ENCODE results near the gene SLC9A5. TPM values are rescaled to one million over a fixed set of nuclear protein-coding genes. Genes with fewer than 3 reads are reported as not detected.

Gene SLC9A5
- total RNA-seq, result 1 to 10 TPM; 3.5 to 4.5 TPM

DNA sequence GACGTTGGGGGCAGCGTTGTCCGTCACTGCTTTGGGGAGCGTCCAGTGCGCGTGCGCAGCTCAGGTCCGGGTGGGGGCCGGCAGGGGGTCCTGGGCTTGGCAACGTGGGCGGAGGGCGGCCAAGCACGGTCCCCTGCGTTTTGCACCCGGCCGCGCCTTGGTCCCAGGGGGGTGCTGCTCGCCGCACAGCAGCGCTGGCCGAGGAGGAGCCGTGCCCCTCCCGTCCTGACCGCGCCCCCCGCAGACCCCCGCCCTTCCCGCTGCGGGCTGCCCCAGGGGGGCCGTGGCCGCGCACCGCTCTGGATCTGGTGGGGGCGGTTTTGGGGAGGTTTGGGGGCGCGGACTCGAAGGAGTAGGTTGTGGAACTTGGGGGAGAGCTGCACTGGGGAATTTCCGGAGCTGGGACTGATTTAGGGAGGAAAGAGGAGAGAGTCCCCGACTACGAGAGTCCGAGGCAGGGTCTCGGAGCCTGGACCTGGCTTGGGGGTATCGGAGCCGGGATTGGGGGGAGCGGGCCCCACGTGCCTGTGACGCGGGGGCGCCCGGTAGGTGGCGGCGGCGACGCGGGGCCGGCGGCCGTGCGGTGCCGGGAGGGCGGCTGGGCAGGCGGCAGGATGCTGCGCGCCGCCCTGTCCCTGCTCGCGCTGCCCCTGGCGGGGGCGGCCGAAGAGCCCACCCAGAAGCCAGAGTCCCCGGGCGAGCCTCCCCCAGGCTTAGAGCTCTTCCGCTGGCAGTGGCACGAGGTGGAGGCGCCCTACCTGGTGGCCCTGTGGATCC is at the start of gene SLC9A5:
Gene SLC9A5, plus strand, starts transcription at position 579 of the 777 bp plus-strand sequence. Its CDS starts 36 bp downstream, at position 615.
- Mint-ChIP-seq H3K9me3 (no peaks in the 10 kb centered on the region), H3K4me1 (peaks cover 34% of the 10 kb centered on the region), H3K27me3 (peaks cover 13% of the 10 kb centered on the region), H3K4me3 (peak within 1 kb of the TSS; percentile 82), H3K27ac (peak within 1 kb of the TSS; percentile 82), H3K36me3 (no peaks in the 10 kb centered on the region)
- POLR2A ChIA-PET, result interaction anchor here (0.9 to 9.4 kb wide), 9 partner anchors 21 to 315 kb away, joined by 3 to 130 read pairs (median 3); partner anchors contain the start of genes ATP6V0D1, PLEKHG4 and TMEM208
- DNase-seq, result peak; percentile 72
- no peak for ATAC-seq (ENCODE audit: low read depth)

DNA sequence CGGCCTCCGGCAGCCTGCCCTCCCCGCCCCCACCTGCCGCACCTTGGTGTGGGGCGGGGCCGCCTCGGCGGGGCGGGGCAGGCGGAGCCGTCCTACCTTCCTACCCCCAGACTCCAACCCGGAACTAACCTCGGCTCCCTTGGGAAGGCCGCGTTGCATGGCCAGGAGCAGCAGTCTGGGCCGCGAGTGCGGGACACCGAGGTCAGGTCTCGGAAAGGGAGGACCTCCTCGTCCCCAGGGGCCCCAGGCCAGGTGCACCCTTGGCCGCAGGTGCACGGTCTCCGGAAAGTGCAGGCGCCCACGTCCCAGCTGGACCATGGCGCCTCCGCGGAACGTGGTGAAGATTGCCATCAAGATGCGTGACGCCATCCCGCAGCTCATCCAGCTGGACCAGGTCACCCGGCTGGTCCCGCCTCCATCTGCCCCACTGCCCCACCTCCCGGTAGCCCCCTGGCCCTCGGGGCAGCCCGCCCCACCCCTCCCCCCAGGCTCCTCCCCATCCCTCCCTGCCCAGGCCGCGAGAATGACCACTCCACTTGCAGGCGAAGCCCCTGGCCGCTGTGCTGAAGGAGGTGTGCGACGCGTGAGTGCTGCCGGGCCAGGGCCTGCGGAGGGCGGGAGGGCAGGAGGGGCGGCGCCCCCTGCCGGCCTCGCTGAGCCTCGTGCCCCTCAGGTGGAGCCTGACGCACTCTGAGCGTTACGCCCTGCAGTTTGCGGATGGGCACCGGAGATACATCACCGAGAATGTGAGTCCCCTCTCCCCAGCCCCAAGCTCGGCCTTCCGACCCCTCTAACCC is 49.6 kb upstream of the SLC9A5 start, which contains the start of gene ELMO3:
Gene ELMO3, plus strand, starts transcription at position 121 of the 797 bp plus-strand sequence. Its CDS starts 196 bp downstream, at position 317.
- POLR2A ChIA-PET, result no interaction called here
- no peak within 1 kb of the TSS for H3K27ac Mint-ChIP-seq
- H3K36me3 Mint-ChIP-seq, result peaks cover 15% of the 10 kb centered on the region
- no peak for DNase-seq
- ATAC-seq (ENCODE audit: low read depth), result no peak
- H3K4me3 Mint-ChIP-seq, result no peak within 1 kb of the TSS
- peaks cover 9% of the 10 kb centered on the region for H3K4me1 Mint-ChIP-seq
- H3K9me3 Mint-ChIP-seq, result no peaks in the 10 kb centered on the region
- no peaks in the 10 kb centered on the region for H3K27me3 Mint-ChIP-seq

- Mint-ChIP-seq H3K36me3 (peaks cover 15% of the 10 kb centered on the region), H3K27ac (no peak overlapping the region), H3K4me1 (peaks cover 9% of the 10 kb centered on the region), H3K4me3 (no peak overlapping the region), H3K27me3 (no peaks in the 10 kb centered on the region), H3K9me3 (no peaks in the 10 kb centered on the region)
- POLR2A ChIA-PET, result no interaction called here
- no peak for ATAC-seq (ENCODE audit: low read depth)
- DNase-seq, result no peak
These were observed 49.0 kb upstream of the SLC9A5 start for GRCh38 chr16:67199808-67200198.

DNA sequence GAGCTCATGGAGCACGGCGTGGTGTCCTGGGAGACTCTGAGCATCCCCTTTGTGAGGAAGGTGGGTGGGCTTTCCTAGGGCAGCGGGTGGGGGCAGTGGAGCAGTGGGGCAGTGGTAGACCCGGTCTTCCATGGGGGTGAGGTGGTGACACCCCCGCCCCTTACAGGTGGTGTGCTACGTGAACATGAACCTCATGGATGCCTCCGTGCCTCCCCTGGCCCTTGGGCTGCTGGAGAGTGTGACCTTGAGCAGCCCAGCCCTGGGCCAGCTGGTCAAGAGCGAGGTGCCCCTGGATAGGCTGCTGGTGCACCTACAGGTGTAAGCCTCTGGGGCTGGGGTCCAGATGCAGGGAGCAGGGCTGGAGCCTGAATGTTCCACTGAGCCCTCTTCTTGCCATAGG is 48.3 kb upstream of the SLC9A5 start:
- ATAC-seq (ENCODE audit: low read depth) (no peak), DNase-seq (no peak)
- no peak overlapping the region for H3K27ac Mint-ChIP-seq
- POLR2A ChIA-PET, result no interaction called here
- H3K4me1 Mint-ChIP-seq, result peaks cover 9% of the 10 kb centered on the region
- peaks cover 15% of the 10 kb centered on the region for H3K36me3 Mint-ChIP-seq
- no peaks in the 10 kb centered on the region for H3K9me3 Mint-ChIP-seq
- H3K4me3 Mint-ChIP-seq, result no peak overlapping the region
- no peaks in the 10 kb centered on the region for H3K27me3 Mint-ChIP-seq

GRCh38 chr16:67201411-67202345 is 47.1 kb upstream of the SLC9A5 start:
- H3K4me3 Mint-ChIP-seq, result no peak overlapping the region
- peaks cover 6% of the 10 kb centered on the region for H3K36me3 Mint-ChIP-seq

DNA sequence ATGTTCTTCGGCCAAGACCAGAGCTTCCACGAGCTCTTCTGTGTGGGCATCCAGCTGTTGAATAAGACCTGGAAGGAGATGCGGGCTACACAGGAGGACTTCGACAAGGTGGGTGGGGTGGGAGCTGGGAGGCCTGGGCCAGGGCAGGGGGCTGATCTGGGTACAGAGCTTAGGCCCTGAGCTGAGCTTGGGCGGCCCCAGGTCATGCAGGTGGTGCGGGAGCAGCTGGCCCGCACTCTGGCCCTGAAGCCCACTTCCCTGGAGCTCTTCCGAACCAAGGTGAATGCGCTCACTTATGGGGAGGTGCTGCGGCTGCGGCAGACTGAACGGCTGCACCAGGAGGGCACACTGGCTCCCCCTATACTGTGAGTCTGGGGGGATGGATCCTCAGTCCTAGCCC is 46.4 kb upstream of the SLC9A5 start:
- Mint-ChIP-seq H3K36me3 (peaks cover 2% of the 10 kb centered on the region), H3K27ac (no peak overlapping the region), H3K27me3 (no peaks in the 10 kb centered on the region), H3K4me1 (peaks cover 6% of the 10 kb centered on the region), H3K9me3 (no peaks in the 10 kb centered on the region), H3K4me3 (no peak overlapping the region)
- ATAC-seq (ENCODE audit: low read depth), result no peak
- POLR2A ChIA-PET, result interaction anchor here (0.6 kb wide), 1 partner anchor 44 kb away, joined by 3 read pairs; no protein-coding TSS in a partner anchor
- no peak for DNase-seq

More at GRCh38 chr16:67201411-67202345, 47.1 kb upstream of the SLC9A5 start:
- DNase-seq, result no peak
- no peak for ATAC-seq (ENCODE audit: low read depth)
- Mint-ChIP-seq H3K27ac (no peak overlapping the region), H3K4me1 (peaks cover 6% of the 10 kb centered on the region), H3K9me3 (no peaks in the 10 kb centered on the region), H3K27me3 (no peaks in the 10 kb centered on the region)
- POLR2A ChIA-PET, result no interaction called here

GRCh38 chr16:67202956-67203493 is 45.8 kb upstream of the SLC9A5 start:
- peaks cover 2% of the 10 kb centered on the region for H3K36me3 Mint-ChIP-seq
- H3K4me3 Mint-ChIP-seq, result no peak overlapping the region
- no peaks in the 10 kb centered on the region for H3K9me3 Mint-ChIP-seq
- DNase-seq, result no peak
- H3K4me1 Mint-ChIP-seq, result peaks cover 6% of the 10 kb centered on the region
- no peak overlapping the region for H3K27ac Mint-ChIP-seq
- no peak for ATAC-seq (ENCODE audit: low read depth)
- POLR2A ChIA-PET, result interaction anchor here (0.6 kb wide), 1 partner anchor 44 kb away, joined by 3 read pairs; no protein-coding TSS in a partner anchor
- no peaks in the 10 kb centered on the region for H3K27me3 Mint-ChIP-seq

DNA sequence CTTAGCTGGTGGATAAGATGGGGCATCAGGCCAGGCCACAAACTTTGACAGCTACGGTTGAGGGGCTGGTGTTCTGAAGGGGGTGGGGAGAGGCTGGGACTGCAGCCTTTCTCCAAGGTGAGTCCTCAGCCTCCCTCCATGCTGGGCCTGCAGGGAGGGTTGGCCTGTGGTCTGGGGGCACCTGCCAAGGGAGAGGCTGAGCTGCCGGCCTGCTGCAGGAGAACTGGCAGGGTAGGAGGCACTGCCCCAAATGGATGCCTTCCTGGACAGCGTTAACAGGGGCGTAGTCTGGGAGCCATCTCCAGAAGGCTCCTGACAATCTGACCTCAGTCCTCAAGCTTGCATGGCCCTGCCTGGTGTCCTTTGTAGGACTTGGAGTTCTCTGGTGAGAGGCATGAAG is 44.7 kb upstream of the SLC9A5 start:
- peaks cover 2% of the 10 kb centered on the region for H3K4me1 Mint-ChIP-seq
- POLR2A ChIA-PET, result interaction anchor here (0.7 kb wide), 1 partner anchor 11 kb away, joined by 3 read pairs; no protein-coding TSS in a partner anchor

GRCh38 chr16:67206129-67206837 is 42.5 kb upstream of the SLC9A5 start:
- H3K4me1 Mint-ChIP-seq, result peaks cover 3% of the 10 kb centered on the region
- H3K27me3 Mint-ChIP-seq, result no peaks in the 10 kb centered on the region
- no peak for DNase-seq
- no peaks in the 10 kb centered on the region for H3K9me3 Mint-ChIP-seq
- no peak overlapping the region for H3K4me3 Mint-ChIP-seq
- no peak overlapping the region for H3K27ac Mint-ChIP-seq
- no peaks in the 10 kb centered on the region for H3K36me3 Mint-ChIP-seq
- POLR2A ChIA-PET, result interaction anchor here (1.0 kb wide), 1 partner anchor 21 kb away, joined by 4 read pairs; the partner anchor contains the start of gene TMEM208
- ATAC-seq (ENCODE audit: low read depth), result no peak

More for the DNA sequence above, 44.7 kb upstream of the SLC9A5 start:
- no peaks in the 10 kb centered on the region for H3K27me3 Mint-ChIP-seq
- no peak overlapping the region for H3K4me3 Mint-ChIP-seq
- no peak overlapping the region for H3K27ac Mint-ChIP-seq
- H3K9me3 Mint-ChIP-seq, result no peaks in the 10 kb centered on the region
- ATAC-seq (ENCODE audit: low read depth) (no peak), DNase-seq (no peak)
- H3K36me3 Mint-ChIP-seq, result peaks cover 2% of the 10 kb centered on the region

DNA sequence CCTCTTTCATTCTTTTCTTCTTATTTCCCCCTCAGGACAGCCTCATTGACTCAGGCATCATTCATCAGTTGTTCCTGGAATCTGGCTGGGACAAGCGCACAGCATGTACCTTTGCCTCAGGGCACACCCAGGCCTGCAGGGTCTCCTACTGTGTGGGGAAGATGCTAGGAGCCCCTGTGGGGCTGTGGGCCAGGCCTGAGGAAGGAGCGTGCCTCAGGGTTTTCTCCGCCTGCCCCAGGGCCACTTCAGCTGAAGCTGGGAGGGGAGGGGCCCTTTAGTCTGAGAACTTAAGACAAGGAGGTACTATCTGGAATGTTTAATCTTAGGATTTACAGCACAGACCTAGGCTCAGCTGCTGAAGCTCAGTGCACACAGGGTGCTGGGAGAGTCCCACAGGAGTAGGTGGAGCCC is 41.9 kb upstream of the SLC9A5 start:
- Mint-ChIP-seq H3K9me3 (no peaks in the 10 kb centered on the region), H3K4me1 (peaks cover 3% of the 10 kb centered on the region), H3K27ac (no peak overlapping the region), H3K36me3 (no peaks in the 10 kb centered on the region), H3K27me3 (no peaks in the 10 kb centered on the region), H3K4me3 (no peak overlapping the region)
- ATAC-seq (ENCODE audit: low read depth), result no peak
- POLR2A ChIA-PET, result interaction anchor here (1.0 kb wide), 1 partner anchor 20 kb away, joined by 4 read pairs; the partner anchor contains the start of gene TMEM208
- DNase-seq, result no peak

DNA sequence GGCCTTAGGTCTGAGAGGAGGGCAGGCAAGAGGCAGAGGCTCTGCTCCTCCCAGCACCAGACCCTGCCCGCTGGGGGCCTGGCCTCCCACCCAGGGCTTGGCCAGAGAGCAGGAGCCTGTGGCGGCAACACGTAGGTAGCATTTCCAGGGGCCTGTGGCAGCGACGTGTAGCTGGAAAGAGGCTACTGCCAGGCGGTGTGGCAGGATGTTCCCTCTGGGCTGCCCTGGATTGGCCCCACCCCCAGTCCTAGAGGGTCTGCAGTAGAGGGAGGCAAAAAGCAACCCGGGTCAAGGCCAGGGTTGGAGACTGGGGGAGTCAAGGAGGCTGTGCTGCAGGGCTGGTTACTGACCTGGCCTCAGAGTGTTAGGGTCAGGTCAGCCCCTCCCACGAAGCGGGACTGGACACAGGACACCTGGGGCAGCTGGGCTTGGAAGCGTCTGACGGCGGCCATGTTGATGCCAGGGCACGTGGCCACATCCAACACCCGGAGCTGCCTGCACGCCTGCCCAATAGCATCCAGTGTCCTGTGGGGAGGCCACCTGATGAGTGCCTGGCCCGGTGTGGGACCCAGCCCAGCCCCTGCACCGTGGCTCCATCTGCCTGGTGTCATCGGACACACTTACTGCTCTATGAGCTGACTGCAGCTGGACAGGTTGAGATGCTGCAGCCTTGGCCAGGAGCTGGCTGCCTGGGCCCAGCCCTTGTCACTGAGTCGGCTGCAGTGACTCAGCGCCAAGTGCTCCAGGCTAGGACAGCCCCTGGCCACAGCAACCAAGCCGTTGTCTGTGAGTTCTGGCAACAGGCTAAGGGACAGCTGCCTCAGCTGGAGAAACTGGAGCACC is 41.3 kb upstream of the SLC9A5 start:
- DNase-seq (no peak), ATAC-seq (ENCODE audit: low read depth) (no peak)
- no peak overlapping the region for H3K4me3 Mint-ChIP-seq
- H3K4me1 Mint-ChIP-seq, result peaks cover 3% of the 10 kb centered on the region
- H3K27ac Mint-ChIP-seq, result no peak overlapping the region
- POLR2A ChIA-PET, result interaction anchor here (1.0 kb wide), 1 partner anchor 19 kb away, joined by 4 read pairs; the partner anchor contains the start of gene TMEM208
- no peaks in the 10 kb centered on the region for H3K27me3 Mint-ChIP-seq
- H3K9me3 Mint-ChIP-seq, result no peaks in the 10 kb centered on the region
- no peaks in the 10 kb centered on the region for H3K36me3 Mint-ChIP-seq
